HepG2 (cell line): ENCODE measurements around the gene ALKBH5. TPM values are rescaled to one million over a fixed set of nuclear protein-coding genes. Genes with fewer than 3 reads are reported as not detected.

Experiments used
- FOXC1 ChIP-seq: sonication (generic); formaldehyde crosslinking; IDR thresholded peaks from 2 replicates; pipeline ENCODE4 v1.8.0; 2022; ENCODE audit warnings: mild to moderate bottlenecking, missing genetic modification reagents, borderline replicate concordance
- IKZF1 ChIP-seq: fragments of 450-650 bp; IDR thresholded peaks from 2 replicates; pipeline ENCODE4 v1.7.1; 2016
- MED13 ChIP-seq: sonication (generic); formaldehyde crosslinking; IDR thresholded peaks from 2 replicates; pipeline ENCODE4 v1.5.0; 2020; ENCODE audit warnings: missing genetic modification reagents
- MTA3 ChIP-seq: sonication (generic); formaldehyde crosslinking; IDR thresholded peaks from 2 replicates; pipeline ENCODE4 v1.4.0; 2020; ENCODE audit warnings: missing genetic modification reagents
- SAFB2 ChIP-seq: sonication (generic); formaldehyde crosslinking; IDR thresholded peaks from 2 replicates; pipeline ENCODE4 v1.5.1; 2020; ENCODE audit warnings: missing genetic modification reagents, low read depth, mild to moderate bottlenecking, borderline replicate concordance
- TCF12 ChIP-seq, 2 experiments: fragments of 450-650 bp in 1 of 2; sonication (generic) in 1 of 2; formaldehyde crosslinking in 1 of 2; IDR thresholded peaks; 2 replicates each; pipeline versions ENCODE4 v1.6.1 to v1.8.0; 2017 to 2022; ENCODE audit warnings: antibody characterized with exemption in 1 of 2, mild to moderate bottlenecking in 1 of 2, missing genetic modification reagents in 1 of 2, moderate library complexity in 1 of 2
- ZMYM4 ChIP-seq: sonication (generic); formaldehyde crosslinking; IDR thresholded peaks from 2 replicates; pipeline ENCODE4 v1.8.1; 2023; ENCODE audit warnings: mild to moderate bottlenecking, missing genetic modification reagents
- ZNF230 ChIP-seq: sonication (generic); formaldehyde crosslinking; IDR thresholded peaks from 2 replicates; pipeline ENCODE4 v1.4.0; 2020; ENCODE audit warnings: mild to moderate bottlenecking, missing genetic modification reagents
- ZNF274 ChIP-seq: sonication (generic); formaldehyde crosslinking; IDR thresholded peaks from 2 replicates; pipeline ENCODE4 v1.5.1; 2020; ENCODE audit warnings: mild to moderate bottlenecking, missing genetic modification reagents
- ZNF616 ChIP-seq: sonication (generic); formaldehyde crosslinking; IDR thresholded peaks from 2 replicates; pipeline ENCODE4 v1.5.0; 2020; ENCODE audit warnings: low read depth, mild to moderate bottlenecking, missing genetic modification reagents
- polyA plus RNA-seq, 8 experiments: library from polyadenylated mRNA; depleted of rRNA in 3 of 8; stranded (reverse) in 7 of 8; unstranded in 1 of 8; fragments of >200 nt; fragmentation: Illumina TruSeq in 4 of 8; extraction: Trizol in 4 of 8; gene quantifications; 2 replicates each; pipeline versions ENCODE4 v1.2.1 to v1.2.3, GENCODE V29; 2011 to 2016; ENCODE audit warnings: low read depth in 4 of 8, missing spikeins in 1 of 8, mixed read lengths in 1 of 8; ENCODE audit not compliant: insufficient read depth in 1 of 8
- total RNA-seq, 5 experiments: library from RNA; depleted of rRNA; stranded (reverse); fragments of >200 nt; fragmentation: Illumina TruSeq; extraction: Trizol; gene quantifications; 2 replicates each; pipeline ENCODE4 v1.2.3, GENCODE V29; 2016; ENCODE audit warnings: low read depth in 1 of 5
- TF ChIP-seq, protein P1 (sequence below): sonication (generic); formaldehyde crosslinking; IDR thresholded peaks from 2 replicates; pipeline ENCODE4 v1.4.0; 2020; ENCODE audit warnings: missing genetic modification reagents, borderline replicate concordance
- TF ChIP-seq, protein P2 (sequence below): sonication (generic); formaldehyde crosslinking; IDR thresholded peaks from 2 replicates; pipeline ENCODE4 v1.5.0; 2020; ENCODE audit warnings: missing genetic modification reagents

Gene ALKBH5
- total and polyA plus RNA-seq, 2 of the 13 experiments (the other 11 are each of a cell fraction or from before 2014, with no cell fraction given) = 68.9 to 76.9 TPM

DNA sequence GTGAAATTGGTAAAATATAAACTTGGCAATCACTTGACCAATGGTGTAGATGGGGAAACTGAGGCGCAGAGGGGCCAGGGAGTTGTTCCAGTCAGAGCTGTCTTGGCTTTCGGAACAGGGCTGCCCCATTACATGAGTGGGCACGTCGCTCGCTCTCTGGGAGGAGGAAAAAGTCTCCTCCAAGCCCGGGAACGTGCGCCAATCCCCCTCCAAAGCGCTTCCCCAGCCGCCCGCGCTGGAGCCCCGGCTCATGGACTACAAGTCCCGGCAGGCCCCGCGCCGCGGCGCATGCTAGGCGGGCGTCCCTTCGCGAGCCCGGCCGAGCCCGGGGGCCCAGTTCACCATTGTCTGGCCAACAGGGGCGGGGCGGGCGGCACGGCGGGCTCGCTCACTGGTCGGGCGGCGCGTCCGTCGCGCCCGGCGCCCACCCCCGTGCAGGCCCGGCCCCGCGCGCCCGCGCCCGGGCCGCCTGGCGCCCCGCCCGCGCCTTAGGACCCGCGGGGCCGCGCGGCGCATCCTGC is 41.6 kb downstream of the ALKBH5 start, which contains the start of gene LLGL1 (continued):
- TF ChIP-seq ZNF616 (CRISPR knock-in tag) (no peak), MTA3 (CRISPR knock-in tag) (no peak), SAFB2 (CRISPR knock-in tag) (no peak), TCF12 (IDR thresholded peaks at IDR 0.05) (no peak), TCF12 (CRISPR knock-in tag; IDR thresholded peaks at IDR 0.05) (no peak), IKZF1 (no peak), ZNF230 (CRISPR knock-in tag) (no peak), ZNF274 (CRISPR knock-in tag) (no peak), FOXC1 (CRISPR knock-in tag) (no peak), MED13 (CRISPR knock-in tag) (no peak), ZMYM4 (CRISPR knock-in tag) (no peak)
- TF ChIP-seq, protein P1, sequence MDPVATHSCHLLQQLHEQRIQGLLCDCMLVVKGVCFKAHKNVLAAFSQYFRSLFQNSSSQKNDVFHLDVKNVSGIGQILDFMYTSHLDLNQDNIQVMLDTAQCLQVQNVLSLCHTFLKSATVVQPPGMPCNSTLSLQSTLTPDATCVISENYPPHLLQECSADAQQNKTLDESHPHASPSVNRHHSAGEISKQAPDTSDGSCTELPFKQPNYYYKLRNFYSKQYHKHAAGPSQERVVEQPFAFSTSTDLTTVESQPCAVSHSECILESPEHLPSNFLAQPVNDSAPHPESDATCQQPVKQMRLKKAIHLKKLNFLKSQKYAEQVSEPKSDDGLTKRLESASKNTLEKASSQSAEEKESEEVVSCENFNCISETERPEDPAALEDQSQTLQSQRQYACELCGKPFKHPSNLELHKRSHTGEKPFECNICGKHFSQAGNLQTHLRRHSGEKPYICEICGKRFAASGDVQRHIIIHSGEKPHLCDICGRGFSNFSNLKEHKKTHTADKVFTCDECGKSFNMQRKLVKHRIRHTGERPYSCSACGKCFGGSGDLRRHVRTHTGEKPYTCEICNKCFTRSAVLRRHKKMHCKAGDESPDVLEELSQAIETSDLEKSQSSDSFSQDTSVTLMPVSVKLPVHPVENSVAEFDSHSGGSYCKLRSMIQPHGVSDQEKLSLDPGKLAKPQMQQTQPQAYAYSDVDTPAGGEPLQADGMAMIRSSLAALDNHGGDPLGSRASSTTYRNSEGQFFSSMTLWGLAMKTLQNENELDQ (CRISPR knock-in tag) = no peak
- TF ChIP-seq, protein P2, sequence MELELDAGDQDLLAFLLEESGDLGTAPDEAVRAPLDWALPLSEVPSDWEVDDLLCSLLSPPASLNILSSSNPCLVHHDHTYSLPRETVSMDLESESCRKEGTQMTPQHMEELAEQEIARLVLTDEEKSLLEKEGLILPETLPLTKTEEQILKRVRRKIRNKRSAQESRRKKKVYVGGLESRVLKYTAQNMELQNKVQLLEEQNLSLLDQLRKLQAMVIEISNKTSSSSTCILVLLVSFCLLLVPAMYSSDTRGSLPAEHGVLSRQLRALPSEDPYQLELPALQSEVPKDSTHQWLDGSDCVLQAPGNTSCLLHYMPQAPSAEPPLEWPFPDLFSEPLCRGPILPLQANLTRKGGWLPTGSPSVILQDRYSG (CRISPR knock-in tag) = no peak
